Measurements from ENCODE around the gene XRCC5.

XRCC5 gene

DNA sequence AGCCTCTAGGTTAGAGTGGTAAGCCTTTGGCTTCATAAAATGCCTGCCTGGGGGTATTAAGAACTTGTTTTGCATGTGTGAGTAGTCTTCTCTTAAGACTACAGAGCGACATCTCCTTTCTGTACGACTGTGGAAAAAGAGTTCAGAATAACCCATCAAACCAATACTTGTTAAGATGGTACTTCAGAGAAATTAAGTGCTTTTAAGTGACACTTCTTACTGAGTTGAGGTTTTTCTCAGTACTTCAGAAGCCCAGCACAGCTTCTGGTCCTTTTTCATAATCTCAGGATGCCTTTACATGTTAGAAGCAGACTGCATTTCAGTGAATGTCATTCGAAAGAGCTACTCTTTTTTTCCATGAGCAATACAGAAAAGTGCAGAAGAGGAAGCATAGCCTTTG lies 10.8 kb downstream of the XRCC5 start:
- H3F3A ChIP-seq (ENCODE audit: insufficient read depth): no peaks in the 10 kb centered on the region
- no peak overlapping the region for H3K9ac ChIP-seq (ENCODE audit: low read length)
- no peak overlapping the region for H3K4me3 ChIP-seq (ENCODE audit: insufficient read depth, low read length, poor library complexity, severe bottlenecking)
- no peak overlapping the region for H2AFZ ChIP-seq (ENCODE audit: low read depth, low read length, severe bottlenecking)
- H3K27me3 ChIP-seq (ENCODE audit: low read length): no peaks in the 10 kb centered on the region
- peaks cover 86% of the 10 kb centered on the region for H3K36me3 ChIP-seq (ENCODE audit: low read length)
- H4K20me1 ChIP-seq (ENCODE audit: low read depth, low read length): peaks cover 73% of the 10 kb centered on the region
- no peak overlapping the region for H3K27ac ChIP-seq (ENCODE audit: low read depth, low read length)
- no peaks in the 10 kb centered on the region for H3K9me3 ChIP-seq (ENCODE audit: insufficient read depth, low read length)
- TF ChIP-seq, protein P1, sequence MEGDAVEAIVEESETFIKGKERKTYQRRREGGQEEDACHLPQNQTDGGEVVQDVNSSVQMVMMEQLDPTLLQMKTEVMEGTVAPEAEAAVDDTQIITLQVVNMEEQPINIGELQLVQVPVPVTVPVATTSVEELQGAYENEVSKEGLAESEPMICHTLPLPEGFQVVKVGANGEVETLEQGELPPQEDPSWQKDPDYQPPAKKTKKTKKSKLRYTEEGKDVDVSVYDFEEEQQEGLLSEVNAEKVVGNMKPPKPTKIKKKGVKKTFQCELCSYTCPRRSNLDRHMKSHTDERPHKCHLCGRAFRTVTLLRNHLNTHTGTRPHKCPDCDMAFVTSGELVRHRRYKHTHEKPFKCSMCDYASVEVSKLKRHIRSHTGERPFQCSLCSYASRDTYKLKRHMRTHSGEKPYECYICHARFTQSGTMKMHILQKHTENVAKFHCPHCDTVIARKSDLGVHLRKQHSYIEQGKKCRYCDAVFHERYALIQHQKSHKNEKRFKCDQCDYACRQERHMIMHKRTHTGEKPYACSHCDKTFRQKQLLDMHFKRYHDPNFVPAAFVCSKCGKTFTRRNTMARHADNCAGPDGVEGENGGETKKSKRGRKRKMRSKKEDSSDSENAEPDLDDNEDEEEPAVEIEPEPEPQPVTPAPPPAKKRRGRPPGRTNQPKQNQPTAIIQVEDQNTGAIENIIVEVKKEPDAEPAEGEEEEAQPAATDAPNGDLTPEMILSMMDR (IDR thresholded peaks at IDR 0.05; ENCODE audit: insufficient read depth, low read length, poor library complexity, severe bottlenecking): no peak
- TF ChIP-seq EZH2phosphoT487 (conservative IDR thresholded peaks at IDR 0.05; ENCODE audit: low read length): no peak
- no peaks in the 10 kb centered on the region for H3K9me2 ChIP-seq (replicated peaks; ENCODE audit: insufficient read depth, low read length)
- H3K4me2 ChIP-seq (ENCODE audit: low read depth, low read length, poor library complexity, severe bottlenecking): no peak overlapping the region
- peaks cover 89% of the 10 kb centered on the region for H3K79me2 ChIP-seq (ENCODE audit: insufficient read depth, low read length)

DNA sequence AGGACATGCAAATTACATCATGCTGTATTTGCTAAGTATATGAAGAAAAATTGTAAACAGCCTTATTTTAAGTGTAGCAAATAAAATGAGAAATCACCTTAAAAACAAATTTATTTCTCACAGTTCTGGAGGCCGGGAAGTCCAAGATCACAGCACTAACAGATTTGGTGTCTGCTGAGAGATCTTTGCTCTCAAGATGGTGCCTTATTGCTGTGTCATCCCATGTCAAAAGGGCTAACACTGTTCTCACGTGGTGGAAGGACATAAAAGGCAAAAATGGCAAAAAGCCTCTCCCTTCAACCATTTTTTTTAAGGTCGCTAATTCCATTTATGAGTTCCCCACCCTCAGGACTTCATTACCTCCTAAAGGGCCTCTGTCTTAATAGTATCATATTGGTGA lies 12.1 kb downstream of the XRCC5 start:
- Histone ChIP-seq H3F3A (ENCODE audit: insufficient read depth) (0 out of 2 replicates have a peak, but pooled peaks cover 3% of the 10 kb centered on the region), H3K9ac (ENCODE audit: low read length) (no peak overlapping the region), H3K4me3 (ENCODE audit: insufficient read depth, low read length, poor library complexity, severe bottlenecking) (no peak overlapping the region), H3K27me3 (ENCODE audit: low read length) (no peaks in the 10 kb centered on the region), H3K36me3 (ENCODE audit: low read length) (peaks cover 83% of the 10 kb centered on the region), H3K9me2 (replicated peaks; ENCODE audit: insufficient read depth, low read length) (no peaks in the 10 kb centered on the region), H3K27ac (ENCODE audit: low read depth, low read length) (no peak overlapping the region), H3K4me2 (ENCODE audit: low read depth, low read length, poor library complexity, severe bottlenecking) (no peak overlapping the region), H2AFZ (ENCODE audit: low read depth, low read length, severe bottlenecking) (no peak overlapping the region), H4K20me1 (ENCODE audit: low read depth, low read length) (peaks cover 67% of the 10 kb centered on the region), H3K9me3 (ENCODE audit: insufficient read depth, low read length) (no peaks in the 10 kb centered on the region), H3K79me2 (ENCODE audit: insufficient read depth, low read length) (peaks cover 83% of the 10 kb centered on the region)
- no peak for TF ChIP-seq EZH2phosphoT487 (conservative IDR thresholded peaks at IDR 0.05; ENCODE audit: low read length)
- TF ChIP-seq, protein P1 (IDR thresholded peaks at IDR 0.05; ENCODE audit: insufficient read depth, low read length, poor library complexity, severe bottlenecking): no peak

GRCh38 chr2:216126943-216127342 lies 17.8 kb downstream of the XRCC5 start:
- Histone ChIP-seq H3K27me3 (ENCODE audit: low read length) (no peaks in the 10 kb centered on the region), H3K9ac (ENCODE audit: low read length) (no peak overlapping the region), H3K9me3 (ENCODE audit: insufficient read depth, low read length) (no peaks in the 10 kb centered on the region), H3K9me2 (replicated peaks; ENCODE audit: insufficient read depth, low read length) (no peaks in the 10 kb centered on the region), H3F3A (ENCODE audit: insufficient read depth) (0 out of 2 replicates have a peak, but pooled peaks cover 7% of the 10 kb centered on the region), H3K4me2 (ENCODE audit: low read depth, low read length, poor library complexity, severe bottlenecking) (no peak overlapping the region), H3K27ac (ENCODE audit: low read depth, low read length) (no peak overlapping the region), H3K4me3 (ENCODE audit: insufficient read depth, low read length, poor library complexity, severe bottlenecking) (no peak overlapping the region), H4K20me1 (ENCODE audit: low read depth, low read length) (peaks cover 51% of the 10 kb centered on the region), H3K36me3 (ENCODE audit: low read length) (peaks cover 70% of the 10 kb centered on the region), H2AFZ (ENCODE audit: low read depth, low read length, severe bottlenecking) (no peak overlapping the region), H3K79me2 (ENCODE audit: insufficient read depth, low read length) (peaks cover 58% of the 10 kb centered on the region)
- no peak for TF ChIP-seq EZH2phosphoT487 (conservative IDR thresholded peaks at IDR 0.05; ENCODE audit: low read length)
- TF ChIP-seq, protein P1 (IDR thresholded peaks at IDR 0.05; ENCODE audit: insufficient read depth, low read length, poor library complexity, severe bottlenecking): no peak

All from SU-DHL-6 (cell line).